Measurements from ENCODE around the gene ARFIP1. TPM values are rescaled to one million over a fixed set of nuclear protein-coding genes. Genes with fewer than 3 reads are reported as not detected.

The ARFIP1 gene
- total RNA-seq, 2 experiments from 2014 or later, result 20.1 to 25.0 TPM

- DNase-seq (no peak), ATAC-seq (no peak)
- Mint-ChIP-seq H3K27me3 (no peaks in the 10 kb centered on the region), H3K36me3 (peaks cover 24% of the 10 kb centered on the region), H3K4me3 (no peak overlapping the region), H3K27ac (no peak overlapping the region), H3K9me3 (ENCODE audit: low read depth) (peaks cover 5% of the 10 kb centered on the region), H3K4me1 (peaks cover 25% of the 10 kb centered on the region)
- CTCF ChIA-PET, result no interaction called here
Measured at GRCh38 chr4:152805818-152806217, 26.1 kb downstream of the ARFIP1 start.

GRCh38 chr4:152806501-152807125, 26.9 kb downstream of the ARFIP1 start:
- Mint-ChIP-seq H3K4me1 (peaks cover 25% of the 10 kb centered on the region), H3K4me3 (no peak overlapping the region), H3K27me3 (no peaks in the 10 kb centered on the region), H3K9me3 (ENCODE audit: low read depth) (peaks cover 9% of the 10 kb centered on the region), H3K27ac (peak overlapping the region; percentile 13), H3K36me3 (peaks cover 27% of the 10 kb centered on the region)
- ATAC-seq (peak; percentile 47), DNase-seq (no peak)
- CTCF ChIA-PET, result no interaction called here

DNA sequence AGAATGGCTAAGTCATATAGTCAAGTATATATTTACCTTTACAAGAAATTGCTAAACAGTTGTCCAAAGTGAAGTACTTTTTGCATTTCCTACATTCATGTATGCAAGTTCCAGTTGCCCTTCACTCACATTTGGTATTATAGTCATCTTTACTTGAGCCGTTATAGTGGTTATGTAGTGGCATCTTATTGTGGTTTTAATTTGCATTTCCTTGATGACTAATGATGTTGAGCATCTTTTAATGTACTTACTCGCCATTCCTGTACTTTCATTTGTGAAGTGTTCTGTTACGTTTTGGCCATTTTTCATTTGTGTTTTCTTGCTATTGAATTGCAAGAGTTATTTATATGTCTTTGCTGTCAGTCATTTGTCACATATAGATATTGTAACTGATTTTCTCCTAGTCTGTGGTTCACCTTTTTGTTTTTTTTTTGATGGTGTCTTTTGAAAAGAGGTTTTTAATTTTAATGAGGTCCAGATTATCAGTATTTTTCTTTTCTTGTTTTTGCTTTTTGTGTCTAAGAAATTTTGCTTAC, 27.6 kb downstream of the ARFIP1 start:
- DNase-seq (no peak), ATAC-seq (peak; percentile 77)
- Mint-ChIP-seq H3K4me3 (peak overlapping the region; percentile 65), H3K27me3 (no peaks in the 10 kb centered on the region), H3K9me3 (ENCODE audit: low read depth) (peaks cover 9% of the 10 kb centered on the region), H3K27ac (peak overlapping the region; percentile 83), H3K4me1 (peaks cover 25% of the 10 kb centered on the region), H3K36me3 (peaks cover 33% of the 10 kb centered on the region)
- CTCF ChIA-PET, result no interaction called here

DNA sequence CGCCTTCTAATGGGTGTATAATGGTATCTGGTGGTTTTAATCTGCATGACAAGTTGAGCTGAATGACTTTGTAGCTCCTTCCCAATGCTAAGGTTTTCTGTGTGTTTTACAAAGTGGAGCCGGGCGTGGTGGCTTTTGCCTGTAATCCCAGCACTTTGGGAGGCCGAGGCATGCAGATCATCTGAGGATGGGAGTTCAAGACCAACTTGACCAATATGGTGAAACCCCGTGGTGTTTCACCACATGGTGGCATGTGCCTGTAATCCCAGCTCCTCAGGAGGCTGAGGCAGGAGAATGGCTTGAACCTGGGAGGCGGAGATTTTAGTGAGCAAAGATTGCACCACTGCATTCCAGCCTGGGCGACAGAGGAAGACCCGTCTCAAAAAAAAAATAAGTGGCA, 28.9 kb downstream of the ARFIP1 start:
- CTCF ChIA-PET, result interaction anchor here (0.6 to 1.0 kb wide), 2 partner anchors 44 to 319 kb away, joined by 3 read pairs; no protein-coding TSS in a partner anchor
- ATAC-seq, result no peak
- no peak for DNase-seq
- peaks cover 9% of the 10 kb centered on the region for H3K9me3 Mint-ChIP-seq (ENCODE audit: low read depth)
- H3K4me3 Mint-ChIP-seq, result no peak overlapping the region
- no peak overlapping the region for H3K27ac Mint-ChIP-seq
- H3K36me3 Mint-ChIP-seq, result peaks cover 42% of the 10 kb centered on the region
- H3K4me1 Mint-ChIP-seq, result peaks cover 25% of the 10 kb centered on the region
- no peaks in the 10 kb centered on the region for H3K27me3 Mint-ChIP-seq

GRCh38 chr4:152810715-152811287, 31.0 kb downstream of the ARFIP1 start:
- CTCF ChIA-PET, result no interaction called here

DNA sequence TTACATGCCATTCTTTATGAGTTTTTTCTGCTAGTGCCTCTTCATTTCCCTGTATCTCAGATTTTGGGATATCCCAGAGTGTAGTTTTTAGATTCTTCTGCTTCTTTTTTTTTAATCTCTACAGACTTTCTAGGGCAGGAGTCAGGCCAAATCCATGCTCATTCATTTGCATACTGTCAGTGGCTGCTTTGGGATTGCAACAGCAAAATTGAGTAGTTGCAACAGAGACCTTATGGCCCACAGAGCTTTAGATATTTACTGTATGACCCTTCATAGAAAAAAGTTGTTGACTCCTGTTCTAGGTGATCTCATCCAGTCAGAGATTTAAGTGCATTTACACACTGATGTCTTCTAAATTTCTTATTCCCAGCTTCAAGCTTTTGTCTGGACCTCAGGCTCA, 35.3 kb downstream of the ARFIP1 start:
- Mint-ChIP-seq H3K4me3 (no peak overlapping the region), H3K27me3 (no peaks in the 10 kb centered on the region), H3K9me3 (ENCODE audit: low read depth) (peaks cover 25% of the 10 kb centered on the region), H3K36me3 (peaks cover 67% of the 10 kb centered on the region), H3K27ac (no peak overlapping the region), H3K4me1 (peaks cover 14% of the 10 kb centered on the region)
- CTCF ChIA-PET, result no interaction called here
- DNase-seq (no peak), ATAC-seq (no peak)

More at GRCh38 chr4:152810715-152811287, 31.0 kb downstream of the ARFIP1 start:
- ATAC-seq (no peak), DNase-seq (no peak)
- H3K9me3 Mint-ChIP-seq (ENCODE audit: low read depth), result peaks cover 19% of the 10 kb centered on the region
- no peak overlapping the region for H3K27ac Mint-ChIP-seq
- H3K27me3 Mint-ChIP-seq, result no peaks in the 10 kb centered on the region
- H3K4me1 Mint-ChIP-seq, result peaks cover 22% of the 10 kb centered on the region
- H3K36me3 Mint-ChIP-seq, result peaks cover 61% of the 10 kb centered on the region
- no peak overlapping the region for H3K4me3 Mint-ChIP-seq

DNA sequence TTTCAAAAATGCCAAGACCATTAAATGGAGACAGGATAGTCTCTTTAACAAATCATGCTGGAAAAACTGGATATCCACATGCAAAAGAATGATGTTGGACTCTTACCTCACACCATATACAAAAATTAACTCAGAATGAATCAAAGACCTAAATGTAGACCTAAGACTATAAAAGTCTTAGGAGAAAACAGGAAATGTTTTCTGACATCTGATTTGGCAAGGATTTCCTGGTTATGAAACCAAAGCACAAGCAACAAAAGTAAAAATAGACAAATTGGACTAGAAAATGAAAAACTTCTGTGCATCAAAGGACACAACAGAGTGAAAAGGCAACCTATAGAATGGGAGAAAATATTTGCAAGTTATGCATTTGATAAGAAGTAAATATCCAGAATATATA, 37.6 kb downstream of the ARFIP1 start:
- H3K27ac Mint-ChIP-seq, result no peak overlapping the region
- H3K27me3 Mint-ChIP-seq, result no peaks in the 10 kb centered on the region
- H3K9me3 Mint-ChIP-seq (ENCODE audit: low read depth), result peaks cover 24% of the 10 kb centered on the region
- no peak for DNase-seq
- no peak for ATAC-seq
- peaks cover 59% of the 10 kb centered on the region for H3K36me3 Mint-ChIP-seq
- H3K4me3 Mint-ChIP-seq, result no peak overlapping the region
- H3K4me1 Mint-ChIP-seq, result peaks cover 14% of the 10 kb centered on the region
- CTCF ChIA-PET, result no interaction called here

GRCh38 chr4:152819026-152819645, 39.4 kb downstream of the ARFIP1 start:
- no peak for ATAC-seq
- no peak for DNase-seq
- H3K27me3 Mint-ChIP-seq, result no peaks in the 10 kb centered on the region
- H3K4me3 Mint-ChIP-seq, result no peak overlapping the region
- no peak overlapping the region for H3K27ac Mint-ChIP-seq
- CTCF ChIA-PET, result no interaction called here
- peaks cover 24% of the 10 kb centered on the region for H3K9me3 Mint-ChIP-seq (ENCODE audit: low read depth)
- H3K4me1 Mint-ChIP-seq, result peaks cover 14% of the 10 kb centered on the region
- H3K36me3 Mint-ChIP-seq, result peaks cover 47% of the 10 kb centered on the region

- no peak for DNase-seq
- no peaks in the 10 kb centered on the region for H3K27me3 Mint-ChIP-seq
Measured at GRCh38 chr4:152820073-152820472, 40.3 kb downstream of the ARFIP1 start.

DNA sequence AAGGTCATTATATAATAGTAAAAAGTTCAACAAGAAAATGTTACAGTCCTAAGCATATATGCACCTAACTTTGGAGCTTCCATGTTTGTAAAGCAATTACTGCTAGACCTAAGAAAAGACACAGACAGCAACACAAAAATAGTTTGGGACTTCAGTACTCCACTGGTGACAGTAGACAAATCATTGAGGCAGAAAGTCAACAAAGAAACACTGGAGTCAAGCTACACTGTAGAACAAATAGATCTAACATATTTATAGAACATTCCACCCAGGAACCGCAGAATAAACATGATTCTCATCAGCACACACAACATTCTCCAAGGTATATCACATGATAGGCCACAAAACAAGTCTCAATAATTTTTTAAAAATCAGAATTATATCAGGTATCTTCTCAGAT, 42.6 kb downstream of the ARFIP1 start:
- Mint-ChIP-seq H3K9me3 (ENCODE audit: low read depth) (peaks cover 9% of the 10 kb centered on the region), H3K4me3 (no peak overlapping the region), H3K27me3 (no peaks in the 10 kb centered on the region), H3K27ac (no peak overlapping the region), H3K4me1 (peaks cover 2% of the 10 kb centered on the region), H3K36me3 (peaks cover 20% of the 10 kb centered on the region)
- ATAC-seq, result no peak
- CTCF ChIA-PET, result no interaction called here
- no peak for DNase-seq

More at GRCh38 chr4:152820073-152820472, 40.3 kb downstream of the ARFIP1 start:
- no peak for ATAC-seq
- Mint-ChIP-seq H3K27ac (no peak overlapping the region), H3K9me3 (ENCODE audit: low read depth) (peaks cover 22% of the 10 kb centered on the region), H3K36me3 (peaks cover 37% of the 10 kb centered on the region), H3K4me1 (peaks cover 14% of the 10 kb centered on the region), H3K4me3 (no peak overlapping the region)
- CTCF ChIA-PET, result no interaction called here

GRCh38 chr4:152824561-152824960, 44.8 kb downstream of the ARFIP1 start:
- Mint-ChIP-seq H3K4me3 (no peak overlapping the region), H3K27me3 (no peaks in the 10 kb centered on the region), H3K27ac (no peak overlapping the region), H3K36me3 (peaks cover 15% of the 10 kb centered on the region), H3K4me1 (no peaks in the 10 kb centered on the region), H3K9me3 (ENCODE audit: low read depth) (peaks cover 11% of the 10 kb centered on the region)
- CTCF ChIA-PET, result no interaction called here
- DNase-seq (no peak), ATAC-seq (no peak)

DNA sequence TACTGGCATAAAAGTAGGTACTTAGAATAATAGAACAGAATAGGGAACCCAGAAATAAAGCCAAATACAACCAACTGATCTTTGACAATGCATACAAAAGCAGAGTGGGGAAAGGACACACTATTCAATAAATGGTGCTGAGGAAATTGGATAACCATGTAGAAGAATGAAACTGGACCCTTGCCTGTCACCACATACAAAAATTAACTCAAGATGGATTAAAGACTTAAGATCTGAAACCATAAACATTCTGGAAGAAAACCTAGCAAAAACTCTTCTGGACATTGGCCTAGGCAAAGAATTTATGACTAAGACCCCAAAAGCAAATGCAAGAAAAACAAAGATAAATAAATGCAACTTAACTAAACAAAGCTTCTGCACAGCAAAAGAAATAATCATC, 45.6 kb downstream of the ARFIP1 start:
- Mint-ChIP-seq H3K9me3 (ENCODE audit: low read depth) (peaks cover 11% of the 10 kb centered on the region), H3K4me1 (no peaks in the 10 kb centered on the region), H3K27me3 (no peaks in the 10 kb centered on the region), H3K4me3 (no peak overlapping the region), H3K27ac (no peak overlapping the region), H3K36me3 (peaks cover 14% of the 10 kb centered on the region)
- DNase-seq (no peak), ATAC-seq (no peak)
- CTCF ChIA-PET, result no interaction called here

DNA sequence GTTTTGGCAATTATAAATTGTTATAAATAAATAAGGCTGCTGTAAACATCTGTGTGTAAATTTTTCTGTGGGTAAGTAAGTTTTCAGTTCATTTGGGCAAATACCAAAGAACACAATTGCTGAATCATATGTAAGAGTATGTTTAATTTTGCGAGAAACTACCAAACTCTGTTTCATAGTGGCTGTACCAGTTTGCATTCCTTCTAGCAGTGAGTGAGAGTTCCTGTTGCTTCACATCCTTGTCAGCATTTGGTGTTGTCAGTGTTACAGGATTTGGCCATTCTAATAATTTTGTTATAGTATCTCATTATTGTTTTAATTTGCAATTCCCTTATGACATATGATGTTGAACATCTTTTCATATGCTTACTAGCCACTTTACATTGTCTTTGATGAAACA, 48.4 kb downstream of the ARFIP1 start:
- Mint-ChIP-seq H3K27ac (no peak overlapping the region), H3K4me3 (no peak overlapping the region), H3K4me1 (no peaks in the 10 kb centered on the region), H3K9me3 (ENCODE audit: low read depth) (peaks cover 2% of the 10 kb centered on the region), H3K27me3 (no peaks in the 10 kb centered on the region), H3K36me3 (peaks cover 26% of the 10 kb centered on the region)
- ATAC-seq, result no peak
- DNase-seq, result no peak
- CTCF ChIA-PET, result no interaction called here

DNA sequence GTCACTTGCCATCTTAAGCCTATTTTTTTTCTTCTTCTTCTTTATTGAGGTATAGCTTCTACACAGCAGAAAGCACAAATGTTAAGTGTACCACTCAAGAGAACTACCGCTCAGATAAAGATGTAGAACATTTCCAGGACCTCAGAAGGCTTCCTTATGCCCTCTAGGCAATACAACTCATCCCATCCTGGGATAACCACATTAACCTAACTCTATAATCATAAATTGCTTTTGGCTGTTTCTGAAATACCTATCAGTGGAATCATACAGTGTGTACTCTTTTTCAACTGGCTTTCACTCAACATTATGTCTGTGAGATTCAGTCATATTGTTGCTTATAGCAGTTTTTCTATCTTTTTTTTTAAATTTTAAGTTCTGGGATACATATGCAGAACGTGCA, 51.7 kb downstream of the ARFIP1 start:
- Mint-ChIP-seq H3K4me3 (no peak overlapping the region), H3K27ac (no peak overlapping the region), H3K36me3 (peaks cover 49% of the 10 kb centered on the region), H3K4me1 (no peaks in the 10 kb centered on the region), H3K9me3 (ENCODE audit: low read depth) (peaks cover 6% of the 10 kb centered on the region), H3K27me3 (no peaks in the 10 kb centered on the region)
- CTCF ChIA-PET, result no interaction called here
- no peak for ATAC-seq
- DNase-seq, result no peak
